HepG2 (cell line): ENCODE results near the gene NT5M. TPM values are rescaled to one million over a fixed set of nuclear protein-coding genes. Genes with fewer than 3 reads are reported as not detected.

Experiments
- CCAR2 ChIP-seq: fragments of 200-400 bp; formaldehyde crosslinking; optimal IDR thresholded peaks from 2 replicates; pipeline ENCODE3; 2018; ENCODE audit warnings: low read depth, mild to moderate bottlenecking, low read length, moderate library complexity
- CCDC6 ChIP-seq: sonication (generic); formaldehyde crosslinking; IDR thresholded peaks from 2 replicates; pipeline ENCODE4 v1.8.1; 2022; ENCODE audit warnings: mild to moderate bottlenecking, missing genetic modification reagents, moderate library complexity
- HDAC6 ChIP-seq: fragments of 200-600 bp; sonication (generic); IDR thresholded peaks from 2 replicates; pipeline ENCODE4 v1.7.0; 2017; ENCODE audit warnings: mild to moderate bottlenecking, antibody characterized with exemption, low read length, low read depth
- SMAD1 ChIP-seq: sonication (generic); formaldehyde crosslinking; IDR thresholded peaks from 2 replicates; pipeline ENCODE4 v1.4.0; 2020; ENCODE audit warnings: missing genetic modification reagents, low read depth, mild to moderate bottlenecking, borderline replicate concordance
- STAT5B ChIP-seq: sonication (generic); formaldehyde crosslinking; IDR thresholded peaks from 2 replicates; pipeline ENCODE4 v1.4.0; 2020; ENCODE audit warnings: missing genetic modification reagents
- U2AF1 ChIP-seq: fragments of 200-400 bp; formaldehyde crosslinking; optimal IDR thresholded peaks from 2 replicates; pipeline ENCODE3; 2017; ENCODE audit warnings: mild to moderate bottlenecking, low read depth, low read length
- ZFP36L1 ChIP-seq: sonication (generic); formaldehyde crosslinking; IDR thresholded peaks from 2 replicates; pipeline ENCODE4 v1.8.0; 2022; ENCODE audit warnings: mild to moderate bottlenecking, missing genetic modification reagents, moderate library complexity
- ZNF333 ChIP-seq: sonication (generic); formaldehyde crosslinking; IDR thresholded peaks from 2 replicates; pipeline ENCODE4 v1.4.0; 2020; ENCODE audit warnings: mild to moderate bottlenecking, missing genetic modification reagents, borderline replicate concordance
- ZNF350 ChIP-seq: sonication (generic); formaldehyde crosslinking; IDR thresholded peaks from 2 replicates; pipeline ENCODE4 v1.4.0; 2020; ENCODE audit warnings: mild to moderate bottlenecking, low read depth, missing genetic modification reagents, borderline replicate concordance
- ZSCAN31 ChIP-seq: sonication (generic); formaldehyde crosslinking; IDR thresholded peaks from 2 replicates; pipeline ENCODE4 v1.5.0; 2020; ENCODE audit warnings: low read depth, mild to moderate bottlenecking, missing genetic modification reagents
- polyA plus RNA-seq, 8 experiments: library from polyadenylated mRNA; depleted of rRNA in 3 of 8; stranded (reverse) in 7 of 8; unstranded in 1 of 8; fragments of >200 nt; fragmentation: Illumina TruSeq in 4 of 8; extraction: Trizol in 4 of 8; gene quantifications; 2 replicates each; pipeline versions ENCODE4 v1.2.1 to v1.2.3, GENCODE V29; 2011 to 2016; ENCODE audit warnings: low read depth in 4 of 8, missing spikeins in 1 of 8, mixed read lengths in 1 of 8; ENCODE audit not compliant: insufficient read depth in 1 of 8
- total RNA-seq, 5 experiments: library from RNA; depleted of rRNA; stranded (reverse); fragments of >200 nt; fragmentation: Illumina TruSeq; extraction: Trizol; gene quantifications; 2 replicates each; pipeline ENCODE4 v1.2.3, GENCODE V29; 2016; ENCODE audit warnings: low read depth in 1 of 5
- TF ChIP-seq, protein P1 (sequence below): sonication (generic); formaldehyde crosslinking; IDR thresholded peaks from one replicate; pipeline ENCODE4 v1.5.1; 2020; ENCODE audit warnings: mild to moderate bottlenecking, missing genetic modification reagents; ENCODE audit errors: not compliant biosample characterization
- TF ChIP-seq, protein P2 (sequence below): sonication (generic); formaldehyde crosslinking; IDR thresholded peaks from 2 replicates; pipeline ENCODE4 v1.4.0; 2020; ENCODE audit warnings: missing genetic modification reagents
- TF ChIP-seq, protein P3 (sequence below): sonication (generic); formaldehyde crosslinking; IDR thresholded peaks from 2 replicates; pipeline ENCODE4 v1.5.1; 2020; ENCODE audit warnings: missing genetic modification reagents, mild to moderate bottlenecking, borderline replicate concordance

Gene NT5M
- total and polyA plus RNA-seq, 2 of the 13 experiments (the other 11 are each of a cell fraction or from before 2014, with no cell fraction given) = 0.55 to 0.78 TPM

DNA sequence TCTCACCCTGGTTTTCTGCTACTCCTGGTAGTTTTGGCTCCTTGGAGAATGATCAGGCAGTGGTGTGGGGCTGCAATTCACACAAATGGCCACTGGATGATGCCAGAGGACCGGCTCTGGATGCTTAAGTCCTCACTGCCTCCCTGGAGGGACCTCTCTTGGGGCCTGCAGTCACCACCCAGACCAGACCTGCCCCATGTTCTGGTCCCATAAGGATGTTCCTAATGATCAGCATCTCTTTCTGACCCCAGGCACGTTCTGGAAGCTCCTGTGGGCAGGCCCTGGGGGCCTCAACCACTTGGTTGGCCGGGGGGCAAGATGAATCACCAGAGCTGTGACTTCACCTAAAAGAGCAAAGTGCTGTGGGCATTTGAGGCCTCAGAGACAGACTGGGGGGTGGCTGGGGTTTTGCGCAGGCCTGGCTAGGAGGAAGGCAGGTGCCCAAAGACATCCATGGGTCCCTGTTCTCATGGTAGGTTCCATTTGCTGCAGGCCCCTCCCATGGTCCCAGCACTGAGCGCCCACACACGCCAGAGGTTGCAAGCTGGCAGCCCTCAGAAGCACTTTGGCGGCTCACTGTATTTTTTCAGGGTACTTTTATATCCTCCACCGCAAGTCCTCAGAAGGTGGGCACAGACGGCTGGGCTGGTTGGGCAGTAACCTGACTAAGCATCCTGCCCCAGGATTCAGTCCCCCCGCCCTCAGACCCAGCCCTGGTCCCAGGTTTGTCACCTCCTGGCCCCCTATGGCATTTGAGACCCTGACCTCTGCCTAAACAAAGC lies 53.2 kb downstream of the NT5M start (continued):
- TF ChIP-seq, protein P1, sequence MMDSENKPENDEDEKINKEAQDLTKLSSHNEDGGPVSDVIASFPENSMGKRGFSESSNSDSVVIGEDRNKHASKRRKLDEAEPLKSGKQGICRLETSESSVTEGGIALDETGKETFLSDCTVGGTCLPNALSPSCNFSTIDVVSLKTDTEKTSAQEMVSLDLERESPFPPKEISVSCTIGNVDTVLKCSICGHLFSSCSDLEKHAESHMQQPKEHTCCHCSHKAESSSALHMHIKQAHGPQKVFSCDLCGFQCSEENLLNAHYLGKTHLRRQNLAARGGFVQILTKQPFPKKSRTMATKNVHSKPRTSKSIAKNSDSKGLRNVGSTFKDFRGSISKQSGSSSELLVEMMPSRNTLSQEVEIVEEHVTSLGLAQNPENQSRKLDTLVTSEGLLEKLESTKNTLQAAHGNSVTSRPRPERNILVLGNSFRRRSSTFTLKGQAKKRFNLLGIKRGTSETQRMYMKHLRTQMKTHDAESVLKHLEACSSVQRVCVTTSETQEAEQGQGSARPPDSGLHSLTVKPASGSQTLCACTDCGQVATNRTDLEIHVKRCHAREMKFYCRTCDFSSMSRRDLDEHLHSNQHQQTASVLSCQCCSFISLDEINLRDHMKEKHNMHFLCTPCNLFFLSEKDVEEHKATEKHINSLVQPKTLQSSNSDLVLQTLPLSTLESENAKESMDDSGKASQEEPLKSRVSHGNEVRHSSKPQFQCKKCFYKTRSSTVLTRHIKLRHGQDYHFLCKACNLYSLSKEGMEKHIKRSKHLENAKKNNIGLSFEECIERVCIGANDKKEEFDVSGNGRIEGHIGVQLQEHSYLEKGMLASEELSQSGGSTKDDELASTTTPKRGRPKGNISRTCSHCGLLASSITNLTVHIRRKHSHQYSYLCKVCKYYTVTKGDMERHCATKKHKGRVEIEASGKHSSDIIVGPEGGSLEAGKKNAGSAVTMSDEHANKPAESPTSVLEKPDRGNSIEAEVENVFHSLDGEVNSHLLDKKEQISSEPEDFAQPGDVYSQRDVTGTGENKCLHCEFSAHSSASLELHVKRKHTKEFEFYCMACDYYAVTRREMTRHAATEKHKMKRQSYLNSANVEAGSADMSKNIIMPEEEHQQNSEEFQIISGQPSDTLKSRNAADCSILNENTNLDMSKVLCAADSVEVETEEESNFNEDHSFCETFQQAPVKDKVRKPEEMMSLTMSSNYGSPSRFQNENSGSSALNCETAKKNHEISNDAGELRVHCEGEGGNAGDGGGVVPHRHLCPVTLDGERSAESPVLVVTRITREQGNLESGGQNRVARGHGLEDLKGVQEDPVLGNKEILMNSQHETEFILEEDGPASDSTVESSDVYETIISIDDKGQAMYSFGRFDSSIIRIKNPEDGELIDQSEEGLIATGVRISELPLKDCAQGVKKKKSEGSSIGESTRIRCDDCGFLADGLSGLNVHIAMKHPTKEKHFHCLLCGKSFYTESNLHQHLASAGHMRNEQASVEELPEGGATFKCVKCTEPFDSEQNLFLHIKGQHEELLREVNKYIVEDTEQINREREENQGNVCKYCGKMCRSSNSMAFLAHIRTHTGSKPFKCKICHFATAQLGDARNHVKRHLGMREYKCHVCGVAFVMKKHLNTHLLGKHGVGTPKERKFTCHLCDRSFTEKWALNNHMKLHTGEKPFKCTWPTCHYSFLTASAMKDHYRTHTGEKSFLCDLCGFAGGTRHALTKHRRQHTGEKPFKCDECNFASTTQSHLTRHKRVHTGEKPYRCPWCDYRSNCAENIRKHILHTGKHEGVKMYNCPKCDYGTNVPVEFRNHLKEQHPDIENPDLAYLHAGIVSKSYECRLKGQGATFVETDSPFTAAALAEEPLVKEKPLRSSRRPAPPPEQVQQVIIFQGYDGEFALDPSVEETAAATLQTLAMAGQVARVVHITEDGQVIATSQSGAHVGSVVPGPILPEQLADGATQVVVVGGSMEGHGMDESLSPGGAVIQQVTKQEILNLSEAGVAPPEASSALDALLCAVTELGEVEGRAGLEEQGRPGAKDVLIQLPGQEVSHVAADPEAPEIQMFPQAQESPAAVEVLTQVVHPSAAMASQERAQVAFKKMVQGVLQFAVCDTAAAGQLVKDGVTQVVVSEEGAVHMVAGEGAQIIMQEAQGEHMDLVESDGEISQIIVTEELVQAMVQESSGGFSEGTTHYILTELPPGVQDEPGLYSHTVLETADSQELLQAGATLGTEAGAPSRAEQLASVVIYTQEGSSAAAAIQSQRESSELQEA (CRISPR knock-in tag) = no peak
- TF ChIP-seq ZSCAN31 (CRISPR knock-in tag) (0 out of 2 replicates have a peak, but pooled peaks have one; percentile 25), CCAR2 (no peak), CCDC6 (CRISPR knock-in tag) (no peak), ZFP36L1 (CRISPR knock-in tag) (no peak), STAT5B (CRISPR knock-in tag) (no peak), SMAD1 (CRISPR knock-in tag) (no peak), HDAC6 (no peak), U2AF1 (no peak), ZNF333 (CRISPR knock-in tag) (no peak), ZNF350 (CRISPR knock-in tag) (0 out of 2 replicates have a peak, but pooled peaks have one; percentile 20)
- TF ChIP-seq, protein P2, sequence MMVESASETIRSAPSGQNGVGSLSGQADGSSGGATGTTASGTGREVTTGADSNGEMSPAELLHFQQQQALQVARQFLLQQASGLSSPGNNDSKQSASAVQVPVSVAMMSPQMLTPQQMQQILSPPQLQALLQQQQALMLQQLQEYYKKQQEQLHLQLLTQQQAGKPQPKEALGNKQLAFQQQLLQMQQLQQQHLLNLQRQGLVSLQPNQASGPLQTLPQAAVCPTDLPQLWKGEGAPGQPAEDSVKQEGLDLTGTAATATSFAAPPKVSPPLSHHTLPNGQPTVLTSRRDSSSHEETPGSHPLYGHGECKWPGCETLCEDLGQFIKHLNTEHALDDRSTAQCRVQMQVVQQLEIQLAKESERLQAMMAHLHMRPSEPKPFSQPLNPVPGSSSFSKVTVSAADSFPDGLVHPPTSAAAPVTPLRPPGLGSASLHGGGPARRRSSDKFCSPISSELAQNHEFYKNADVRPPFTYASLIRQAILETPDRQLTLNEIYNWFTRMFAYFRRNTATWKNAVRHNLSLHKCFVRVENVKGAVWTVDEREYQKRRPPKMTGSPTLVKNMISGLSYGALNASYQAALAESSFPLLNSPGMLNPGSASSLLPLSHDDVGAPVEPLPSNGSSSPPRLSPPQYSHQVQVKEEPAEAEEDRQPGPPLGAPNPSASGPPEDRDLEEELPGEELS = no peak
- TF ChIP-seq, protein P3, sequence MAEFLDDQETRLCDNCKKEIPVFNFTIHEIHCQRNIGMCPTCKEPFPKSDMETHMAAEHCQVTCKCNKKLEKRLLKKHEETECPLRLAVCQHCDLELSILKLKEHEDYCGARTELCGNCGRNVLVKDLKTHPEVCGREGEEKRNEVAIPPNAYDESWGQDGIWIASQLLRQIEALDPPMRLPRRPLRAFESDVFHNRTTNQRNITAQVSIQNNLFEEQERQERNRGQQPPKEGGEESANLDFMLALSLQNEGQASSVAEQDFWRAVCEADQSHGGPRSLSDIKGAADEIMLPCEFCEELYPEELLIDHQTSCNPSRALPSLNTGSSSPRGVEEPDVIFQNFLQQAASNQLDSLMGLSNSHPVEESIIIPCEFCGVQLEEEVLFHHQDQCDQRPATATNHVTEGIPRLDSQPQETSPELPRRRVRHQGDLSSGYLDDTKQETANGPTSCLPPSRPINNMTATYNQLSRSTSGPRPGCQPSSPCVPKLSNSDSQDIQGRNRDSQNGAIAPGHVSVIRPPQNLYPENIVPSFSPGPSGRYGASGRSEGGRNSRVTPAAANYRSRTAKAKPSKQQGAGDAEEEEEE (CRISPR knock-in tag) = no peak
